Measurements from ENCODE around the gene SPHK1. TPM values are rescaled to one million over a fixed set of nuclear protein-coding genes. Genes with fewer than 3 reads are reported as not detected.
A peak's percentile ranks its signal among the peaks of the same experiment; 100 is the strongest.

The SPHK1 gene
- total RNA-seq, 1 experiment from 2014 or later = 41.2 TPM

- DNase-seq (ENCODE audit: low read depth) = no peak
Measured at GRCh38 chr17:76407509-76407908, 23.1 kb downstream of the SPHK1 start.

GRCh38 chr17:76408037-76408849, 23.8 kb downstream of the SPHK1 start:
- DNase-seq (ENCODE audit: low read depth) = peak; percentile 57

- DNase-seq (ENCODE audit: low read depth) = no peak
Measured at GRCh38 chr17:76410328-76410965, 26.0 kb downstream of the SPHK1 start.

- DNase-seq (ENCODE audit: low read depth) = no peak
Measured at GRCh38 chr17:76411247-76411646, 26.8 kb downstream of the SPHK1 start.

GRCh38 chr17:76414334-76415295, 30.2 kb downstream of the SPHK1 start:
- DNase-seq (ENCODE audit: low read depth) = peak; percentile 18

GRCh38 chr17:76415786-76416185, 31.4 kb downstream of the SPHK1 start:
- no peak for DNase-seq (ENCODE audit: low read depth)

- DNase-seq (ENCODE audit: low read depth) = no peak
Measured at GRCh38 chr17:76416457-76416856, 32.0 kb downstream of the SPHK1 start.

- no peak for DNase-seq (ENCODE audit: low read depth)
Measured at GRCh38 chr17:76416899-76417298, 32.5 kb downstream of the SPHK1 start.

GRCh38 chr17:76417499-76418143, 33.2 kb downstream of the SPHK1 start:
- DNase-seq (ENCODE audit: low read depth) = peak; percentile 28

GRCh38 chr17:76419576-76420260, 35.3 kb downstream of the SPHK1 start:
- DNase-seq (ENCODE audit: low read depth) = no peak

GRCh38 chr17:76420356-76421043, 36.1 kb downstream of the SPHK1 start:
- DNase-seq (ENCODE audit: low read depth) = no peak

- DNase-seq (ENCODE audit: low read depth) = no peak
Measured at GRCh38 chr17:76421044-76421407, 36.6 kb downstream of the SPHK1 start.

- no peak for DNase-seq (ENCODE audit: low read depth)
Measured at GRCh38 chr17:76422406-76422805, 38.0 kb downstream of the SPHK1 start.

GRCh38 chr17:76422860-76423259, 38.5 kb downstream of the SPHK1 start:
- DNase-seq (ENCODE audit: low read depth) = no peak

GRCh38 chr17:76426853-76427252, 42.4 kb downstream of the SPHK1 start:
- DNase-seq (ENCODE audit: low read depth) = no peak

- DNase-seq (ENCODE audit: low read depth) = peak; percentile 66
Measured at GRCh38 chr17:76427501-76428231, 43.3 kb downstream of the SPHK1 start.

- DNase-seq (ENCODE audit: low read depth) = no peak
Measured at GRCh38 chr17:76428511-76428910, 44.1 kb downstream of the SPHK1 start.

- no peak for DNase-seq (ENCODE audit: low read depth)
Measured at GRCh38 chr17:76431509-76431908, 47.1 kb downstream of the SPHK1 start.

- DNase-seq (ENCODE audit: low read depth) = no peak
Measured at GRCh38 chr17:76432004-76432403, 47.6 kb downstream of the SPHK1 start.

All from M059J (cell line).